ENCODE results near the gene LCE1F.

Gene LCE1F

GRCh38 chr1:152757747-152758146 lies 17.2 kb upstream of the LCE1F start, which contains the start of gene KPRP:
Gene KPRP (plus strand): TSS chr1:152758025. CDS start chr1:152759589, 1,564 bp downstream.
- Mint-ChIP-seq H3K4me1 (ENCODE audit: low read depth) (no peaks in the 10 kb centered on the region), H3K36me3 (ENCODE audit: low read depth) (no peaks in the 10 kb centered on the region), H3K27ac (no peak within 1 kb of the TSS), H3K27me3 (ENCODE audit: low read depth) (peaks cover 2% of the 10 kb centered on the region), H3K4me3 (no peak within 1 kb of the TSS), H3K9me3 (no peaks in the 10 kb centered on the region)
- DNase-seq (ENCODE audit: low spot score): no peak

DNA sequence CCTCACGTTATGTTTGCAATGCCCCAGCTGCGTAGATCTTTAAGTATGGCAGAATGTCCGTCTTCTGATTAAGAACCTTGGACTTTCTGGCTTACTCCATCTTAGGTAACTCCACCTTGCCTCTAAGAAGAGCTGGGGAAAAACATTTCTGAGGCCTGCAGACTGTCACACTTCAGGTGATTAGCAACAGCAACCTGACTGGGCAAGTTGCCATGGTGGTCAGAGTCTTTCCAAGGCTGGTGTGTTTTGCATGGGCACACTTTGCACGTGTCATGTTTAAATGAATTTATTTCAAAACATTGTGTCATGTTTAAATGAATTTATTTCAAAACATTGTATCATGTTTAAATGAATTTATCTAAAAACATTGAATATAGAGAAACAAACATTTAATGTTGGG lies 16.3 kb upstream of the LCE1F start:
- Mint-ChIP-seq H3K4me1 (ENCODE audit: low read depth) (no peaks in the 10 kb centered on the region), H3K9me3 (no peaks in the 10 kb centered on the region), H3K27me3 (ENCODE audit: low read depth) (no peaks in the 10 kb centered on the region), H3K36me3 (ENCODE audit: low read depth) (no peaks in the 10 kb centered on the region), H3K27ac (no peak overlapping the region), H3K4me3 (no peak overlapping the region)
- no peak for DNase-seq (ENCODE audit: low spot score)

GRCh38 chr1:152759453-152760173 lies 15.3 kb upstream of the LCE1F start:
- Mint-ChIP-seq H3K27me3 (ENCODE audit: low read depth) (no peaks in the 10 kb centered on the region), H3K4me1 (ENCODE audit: low read depth) (no peaks in the 10 kb centered on the region), H3K4me3 (no peak overlapping the region), H3K36me3 (ENCODE audit: low read depth) (no peaks in the 10 kb centered on the region), H3K9me3 (no peaks in the 10 kb centered on the region), H3K27ac (no peak overlapping the region)
- DNase-seq (ENCODE audit: low spot score): no peak

DNA sequence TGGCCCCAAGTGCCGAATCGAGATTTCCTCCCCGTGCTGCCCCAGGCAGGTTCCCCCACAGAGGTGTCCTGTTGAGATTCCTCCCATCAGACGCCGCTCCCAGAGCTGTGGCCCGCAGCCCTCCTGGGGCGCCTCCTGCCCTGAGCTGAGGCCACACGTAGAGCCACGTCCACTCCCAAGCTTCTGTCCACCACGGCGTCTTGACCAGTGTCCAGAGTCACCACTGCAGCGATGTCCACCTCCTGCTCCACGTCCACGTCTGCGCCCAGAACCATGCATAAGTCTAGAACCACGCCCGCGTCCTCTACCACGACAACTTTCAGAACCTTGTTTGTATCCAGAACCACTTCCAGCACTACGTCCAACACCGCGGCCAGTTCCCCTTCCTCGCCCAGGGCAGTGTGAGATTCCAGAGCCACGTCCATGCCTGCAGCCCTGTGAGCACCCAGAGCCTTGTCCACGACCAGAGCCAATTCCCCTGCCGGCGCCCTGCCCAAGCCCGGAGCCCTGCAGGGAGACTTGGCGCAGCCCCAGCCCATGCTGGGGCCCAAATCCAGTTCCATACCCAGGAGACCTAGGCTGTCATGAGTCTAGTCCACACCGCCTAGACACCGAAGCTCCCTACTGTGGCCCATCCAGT lies 14.3 kb upstream of the LCE1F start:
- Mint-ChIP-seq H3K27ac (no peak overlapping the region), H3K9me3 (no peaks in the 10 kb centered on the region), H3K27me3 (ENCODE audit: low read depth) (no peaks in the 10 kb centered on the region), H3K4me1 (ENCODE audit: low read depth) (no peaks in the 10 kb centered on the region), H3K36me3 (ENCODE audit: low read depth) (no peaks in the 10 kb centered on the region), H3K4me3 (no peak overlapping the region)
- DNase-seq (ENCODE audit: low spot score): no peak

DNA sequence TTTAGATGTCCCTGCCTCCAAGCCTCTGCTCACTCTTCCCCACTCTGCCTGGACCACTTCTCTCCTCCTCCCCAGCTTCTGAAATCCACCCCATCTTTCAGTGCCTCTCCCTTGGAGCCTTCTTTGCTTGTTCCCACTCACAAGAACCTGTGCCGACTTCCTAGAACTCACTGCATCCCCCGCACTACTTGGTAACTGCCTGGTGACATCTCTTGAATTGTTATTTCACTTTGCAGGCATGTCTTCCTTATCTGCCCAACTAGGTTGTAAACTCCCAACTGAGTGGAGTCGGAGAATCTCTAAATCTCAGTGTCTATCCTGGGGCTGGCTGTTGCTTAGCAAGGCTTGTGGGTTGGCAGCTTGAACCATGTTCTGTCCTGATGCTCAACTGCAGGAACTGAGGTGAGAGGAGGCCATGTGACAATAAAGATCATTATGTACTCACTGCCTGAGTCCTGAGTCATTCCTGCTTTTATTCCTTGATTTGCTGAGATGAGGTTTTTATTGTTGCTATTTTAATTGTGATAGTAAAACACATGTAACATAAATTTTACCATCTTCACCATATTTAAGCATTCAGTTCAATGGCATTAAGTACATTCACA lies 13.2 kb upstream of the LCE1F start:
- DNase-seq (ENCODE audit: low spot score): no peak
- Mint-ChIP-seq H3K27ac (no peak overlapping the region), H3K27me3 (ENCODE audit: low read depth) (no peaks in the 10 kb centered on the region), H3K4me3 (no peak overlapping the region), H3K4me1 (ENCODE audit: low read depth) (no peaks in the 10 kb centered on the region), H3K9me3 (no peaks in the 10 kb centered on the region), H3K36me3 (ENCODE audit: low read depth) (no peaks in the 10 kb centered on the region)

DNA sequence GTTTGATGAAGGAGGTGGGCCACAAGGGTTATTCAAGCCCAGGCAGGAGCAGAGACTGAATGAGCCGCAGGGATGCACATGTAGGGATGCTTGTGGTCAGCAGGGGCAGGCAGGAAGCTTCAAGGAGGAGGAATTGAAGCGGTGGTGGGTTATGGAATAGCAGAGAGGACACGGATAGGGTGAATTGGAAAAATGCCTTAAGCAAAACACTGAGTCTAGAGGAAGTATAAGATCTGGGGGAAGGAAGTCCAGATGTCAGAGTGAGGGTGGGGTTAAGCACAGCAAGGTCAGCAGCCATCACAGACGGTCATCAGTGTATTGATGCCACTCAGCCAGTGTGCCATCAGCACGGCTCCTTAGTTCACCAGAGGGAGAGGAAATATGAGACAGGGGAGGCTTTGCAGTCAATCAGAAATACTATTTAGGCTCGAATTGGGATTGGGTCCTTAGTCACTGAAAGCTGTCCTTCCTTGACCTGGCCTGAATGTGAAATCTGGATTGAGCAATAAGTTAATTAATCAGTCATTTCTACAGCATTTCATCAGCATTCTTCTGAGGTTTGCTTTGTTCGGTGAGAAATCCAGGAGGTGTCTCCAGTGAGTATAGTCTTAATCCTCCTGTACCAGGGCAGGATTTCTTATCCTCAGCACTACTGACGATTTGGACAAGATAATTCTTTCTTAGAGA lies 6.0 kb upstream of the LCE1F start:
- no peak overlapping the region for H3K4me3 Mint-ChIP-seq
- H3K27ac Mint-ChIP-seq: no peak overlapping the region
- no peaks in the 10 kb centered on the region for H3K9me3 Mint-ChIP-seq
- H3K27me3 Mint-ChIP-seq (ENCODE audit: low read depth): no peaks in the 10 kb centered on the region
- H3K36me3 Mint-ChIP-seq (ENCODE audit: low read depth): no peaks in the 10 kb centered on the region
- no peaks in the 10 kb centered on the region for H3K4me1 Mint-ChIP-seq (ENCODE audit: low read depth)
- no peak for DNase-seq (ENCODE audit: low spot score)

- no peak overlapping the region for H3K27ac Mint-ChIP-seq
- H3K36me3 Mint-ChIP-seq (ENCODE audit: low read depth): no peaks in the 10 kb centered on the region
- no peak for DNase-seq (ENCODE audit: low spot score)
- no peaks in the 10 kb centered on the region for H3K4me1 Mint-ChIP-seq (ENCODE audit: low read depth)
- no peak overlapping the region for H3K4me3 Mint-ChIP-seq
- no peaks in the 10 kb centered on the region for H3K9me3 Mint-ChIP-seq
- H3K27me3 Mint-ChIP-seq (ENCODE audit: low read depth): no peaks in the 10 kb centered on the region
Measured at GRCh38 chr1:152770411-152770810, 4.5 kb upstream of the LCE1F start.

- no peaks in the 10 kb centered on the region for H3K27me3 Mint-ChIP-seq (ENCODE audit: low read depth)
- no peak overlapping the region for H3K27ac Mint-ChIP-seq
- H3K9me3 Mint-ChIP-seq: no peaks in the 10 kb centered on the region
- H3K4me3 Mint-ChIP-seq: no peak overlapping the region
- no peak for DNase-seq (ENCODE audit: low spot score)
- H3K4me1 Mint-ChIP-seq (ENCODE audit: low read depth): no peaks in the 10 kb centered on the region
- no peaks in the 10 kb centered on the region for H3K36me3 Mint-ChIP-seq (ENCODE audit: low read depth)
Measured at GRCh38 chr1:152776361-152776760, 1.4 kb downstream of the LCE1F start.

DNA sequence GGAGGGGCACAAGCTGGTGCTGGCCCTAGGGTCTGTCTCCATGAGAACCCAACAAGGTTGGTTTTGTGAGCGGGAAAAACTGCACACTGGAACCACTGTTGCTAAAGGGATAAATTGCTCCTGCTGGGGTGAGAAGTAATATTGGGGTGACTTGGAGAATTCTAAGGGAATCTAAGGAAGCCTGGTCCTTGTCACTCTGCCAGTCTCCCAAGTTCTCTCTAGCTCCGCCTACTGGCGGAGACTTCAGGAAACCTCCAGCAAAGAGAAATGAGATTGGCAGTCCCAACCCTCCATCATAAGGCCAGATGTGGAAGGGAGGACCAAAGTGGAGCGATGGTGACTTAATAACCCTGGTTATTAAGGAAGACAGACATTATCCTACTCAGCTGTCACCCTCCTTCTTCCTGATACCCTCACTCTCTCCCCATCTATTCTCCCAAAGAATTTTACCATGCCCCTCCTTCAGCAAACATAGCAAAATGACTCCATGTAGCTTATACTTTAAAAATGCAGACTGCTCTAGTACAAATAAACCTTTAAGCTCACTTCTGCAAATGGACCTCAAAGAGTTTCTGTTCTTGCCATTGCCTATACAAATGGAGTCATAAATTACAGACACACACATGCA lies 2.7 kb downstream of the LCE1F start:
- Mint-ChIP-seq H3K27ac (no peak overlapping the region), H3K36me3 (ENCODE audit: low read depth) (no peaks in the 10 kb centered on the region), H3K9me3 (no peaks in the 10 kb centered on the region), H3K4me3 (no peak overlapping the region), H3K27me3 (ENCODE audit: low read depth) (no peaks in the 10 kb centered on the region), H3K4me1 (ENCODE audit: low read depth) (no peaks in the 10 kb centered on the region)
- no peak for DNase-seq (ENCODE audit: low spot score)

DNA sequence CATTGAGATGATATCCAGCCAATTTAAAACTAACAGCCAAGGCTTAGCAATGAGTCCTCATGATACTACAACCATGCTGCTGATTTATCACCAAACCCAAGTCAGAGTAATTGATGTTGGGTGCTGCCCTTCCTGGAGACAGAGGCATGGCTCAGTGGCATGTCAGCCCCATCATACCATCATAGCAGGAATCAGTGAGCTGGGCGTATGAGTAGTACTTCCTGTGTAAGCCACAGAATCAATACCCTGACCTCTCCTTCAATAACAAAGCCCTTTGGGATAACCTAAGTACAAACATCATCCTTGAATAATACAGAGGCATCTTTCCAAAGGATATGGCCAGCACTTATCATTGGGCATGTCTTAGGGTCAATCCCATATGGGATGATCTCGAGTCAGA lies 8.2 kb downstream of the LCE1F start:
- Mint-ChIP-seq H3K27ac (no peak overlapping the region), H3K9me3 (no peaks in the 10 kb centered on the region), H3K4me1 (ENCODE audit: low read depth) (no peaks in the 10 kb centered on the region), H3K4me3 (no peak overlapping the region), H3K36me3 (ENCODE audit: low read depth) (no peaks in the 10 kb centered on the region), H3K27me3 (ENCODE audit: low read depth) (peaks cover 7% of the 10 kb centered on the region)
- no peak for DNase-seq (ENCODE audit: low spot score)

DNA sequence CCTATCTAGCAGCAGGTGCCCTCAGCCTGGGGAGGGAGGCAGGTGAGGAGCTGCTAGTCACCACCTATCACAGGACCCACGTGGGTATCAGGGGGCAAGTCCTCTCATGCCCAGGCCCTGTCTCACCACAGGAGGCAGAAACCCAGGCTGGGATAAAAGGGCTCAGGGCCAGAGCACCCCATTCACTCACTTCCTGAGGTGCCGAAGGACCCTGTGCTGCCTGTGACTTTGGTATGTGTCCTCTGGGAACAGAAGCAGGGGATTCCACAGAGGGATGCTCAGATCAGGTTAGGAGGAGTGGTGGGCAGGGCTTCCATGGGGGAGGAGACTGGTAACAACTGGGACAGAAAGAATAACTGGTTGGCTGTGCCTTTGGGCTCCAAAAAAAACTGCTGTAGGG lies 11.1 kb downstream of the LCE1F start, which contains the start of gene LCE1E:
LCE1E (plus strand) TSS at position 181 of the 400 bp plus-strand sequence. CDS start 1,043 bp downstream, outside the sequence.
- no peak within 1 kb of the TSS for H3K27ac Mint-ChIP-seq
- no peaks in the 10 kb centered on the region for H3K4me1 Mint-ChIP-seq (ENCODE audit: low read depth)
- no peaks in the 10 kb centered on the region for H3K9me3 Mint-ChIP-seq
- DNase-seq (ENCODE audit: low spot score): no peak
- no peaks in the 10 kb centered on the region for H3K36me3 Mint-ChIP-seq (ENCODE audit: low read depth)
- no peak within 1 kb of the TSS for H3K4me3 Mint-ChIP-seq
- peaks cover 7% of the 10 kb centered on the region for H3K27me3 Mint-ChIP-seq (ENCODE audit: low read depth)

GRCh38 chr1:152795686-152796085 lies 20.7 kb downstream of the LCE1F start:
- H3K27me3 Mint-ChIP-seq (ENCODE audit: low read depth): peaks cover 4% of the 10 kb centered on the region
- H3K36me3 Mint-ChIP-seq (ENCODE audit: low read depth): no peaks in the 10 kb centered on the region
- no peak overlapping the region for H3K4me3 Mint-ChIP-seq
- DNase-seq (ENCODE audit: low spot score): no peak
- no peak overlapping the region for H3K27ac Mint-ChIP-seq
- H3K4me1 Mint-ChIP-seq (ENCODE audit: low read depth): no peaks in the 10 kb centered on the region
- H3K9me3 Mint-ChIP-seq: no peaks in the 10 kb centered on the region

DNA sequence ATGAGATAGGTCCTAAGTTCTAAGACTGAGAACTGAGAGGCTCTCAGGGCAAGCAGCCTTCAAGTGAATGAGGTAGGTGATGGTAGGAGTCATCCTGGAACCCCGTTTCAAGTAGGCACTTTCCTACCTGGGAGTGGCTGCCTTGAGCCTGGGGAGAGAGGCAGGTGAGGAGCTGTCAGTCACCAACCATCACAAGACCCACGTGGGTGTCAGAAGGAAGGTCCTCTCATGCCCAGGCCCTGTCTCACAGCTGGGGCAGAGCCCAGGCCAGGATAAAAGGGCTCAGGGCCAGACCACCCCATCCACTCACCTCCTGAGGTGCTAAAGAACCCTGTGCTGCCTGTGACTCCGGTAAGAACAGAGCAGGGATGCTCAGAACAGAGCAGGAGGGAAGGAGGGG lies 21.5 kb downstream of the LCE1F start, which contains the start of gene LCE1D:
LCE1D (plus strand) TSS at position 301 of the 400 bp plus-strand sequence. CDS start 1,074 bp downstream, outside the sequence.
- H3K27ac Mint-ChIP-seq: no peak within 1 kb of the TSS
- DNase-seq (ENCODE audit: low spot score): no peak
- no peaks in the 10 kb centered on the region for H3K4me1 Mint-ChIP-seq (ENCODE audit: low read depth)
- H3K27me3 Mint-ChIP-seq (ENCODE audit: low read depth): peaks cover 4% of the 10 kb centered on the region
- H3K9me3 Mint-ChIP-seq: no peaks in the 10 kb centered on the region
- H3K4me3 Mint-ChIP-seq: no peak within 1 kb of the TSS
- no peaks in the 10 kb centered on the region for H3K36me3 Mint-ChIP-seq (ENCODE audit: low read depth)

All from T-helper 2 cell treated with Interferon-gamma antibody and Interleukin-4, amounts not matched to agents 5 μg/mL and 100 μg/mL, for 36 hours (primary cell).